Measurements from ENCODE around the gene KCNQ5. TPM values are rescaled to one million over a fixed set of nuclear protein-coding genes. Genes with fewer than 3 reads are reported as not detected.

The KCNQ5 gene
- polyA plus RNA-seq, 1 donor (not counting 4 experiments of a cell fraction or from before 2014, with no cell fraction given), result 3.4 TPM

- no peaks in the 10 kb centered on the region for H3K27me3 ChIP-seq (ENCODE audit: control insufficient read depth, extremely low read depth, insufficient read depth, low read length)
- H3K36me3 ChIP-seq (ENCODE audit: control insufficient read depth in 2 of 2, extremely low read depth in 1 of 2, insufficient read depth in 2 of 2, low read length in 2 of 2), result no peaks in the 10 kb centered on the region
- FAIRE-seq (no peak), DNase-seq (ENCODE audit: low read depth, low spot score) (no peak)
- H3K79me2 ChIP-seq (ENCODE audit: control insufficient read depth, insufficient read depth, low read length), result no peaks in the 10 kb centered on the region
- H3K4me3 ChIP-seq (ENCODE audit: control insufficient read depth in 2 of 3, extremely low read depth in 1 of 3, insufficient read depth in 2 of 3, low read depth in 1 of 3, low read length in 3 of 3), result no peak overlapping the region
- H3K27ac ChIP-seq (ENCODE audit: control insufficient read depth, insufficient read depth, low read length), result no peak overlapping the region
- H3K9me1 ChIP-seq (ENCODE audit: control insufficient read depth, extremely low read depth, insufficient read depth, low read length), result no peaks in the 10 kb centered on the region
- H2AFZ ChIP-seq (ENCODE audit: control insufficient read depth, low read length), result no peak overlapping the region
- TF ChIP-seq CTCF (optimal IDR thresholded peaks at IDR 0.05 in 1 of 3, IDR thresholded peaks at IDR 0.05 in 1 of 3, conservative IDR thresholded peaks at IDR 0.05 in 1 of 3; ENCODE audit: extremely low read depth in 1 of 3, insufficient read depth in 2 of 3, low read length in 3 of 3) (no peak), EZH2 (IDR thresholded peaks at IDR 0.05; ENCODE audit: low read length) (no peak)
- peaks cover 3% of the 10 kb centered on the region for H3K4me1 ChIP-seq (ENCODE audit: control insufficient read depth, extremely low read depth, insufficient read depth, low read length)
- no peaks in the 10 kb centered on the region for H3K9me3 ChIP-seq (ENCODE audit: control insufficient read depth, low read depth, low read length)
- no peaks in the 10 kb centered on the region for H4K20me1 ChIP-seq (ENCODE audit: control insufficient read depth, extremely low read depth, insufficient read depth, low read length)
- dilution Hi-C loops (cut with MboI; ENCODE audit: extremely low pct_ligation_motif_present, low sequenced_read_pairs), result no loop called here
- H3K4me2 ChIP-seq (ENCODE audit: control insufficient read depth, extremely low read depth, insufficient read depth, low read depth, low read length), result no peak overlapping the region
- H3K9ac ChIP-seq (ENCODE audit: control insufficient read depth, extremely low read depth, insufficient read depth, low read length), result no peak overlapping the region
These were observed 188.0 kb downstream of the KCNQ5 start for GRCh38 chr6:72809746-72810379.

GRCh38 chr6:72810571-72811280 lies 188.9 kb downstream of the KCNQ5 start:
- H3K9me1 ChIP-seq (ENCODE audit: control insufficient read depth, extremely low read depth, insufficient read depth, low read length), result no peaks in the 10 kb centered on the region
- H3K79me2 ChIP-seq (ENCODE audit: control insufficient read depth, insufficient read depth, low read length), result no peaks in the 10 kb centered on the region
- TF ChIP-seq EZH2 (IDR thresholded peaks at IDR 0.05; ENCODE audit: low read length) (no peak), CTCF (optimal IDR thresholded peaks at IDR 0.05 in 1 of 3, IDR thresholded peaks at IDR 0.05 in 1 of 3, conservative IDR thresholded peaks at IDR 0.05 in 1 of 3; ENCODE audit: extremely low read depth in 1 of 3, insufficient read depth in 2 of 3, low read length in 3 of 3) (no peak)
- H3K27me3 ChIP-seq (ENCODE audit: control insufficient read depth, extremely low read depth, insufficient read depth, low read length), result no peaks in the 10 kb centered on the region
- H3K4me3 ChIP-seq (ENCODE audit: control insufficient read depth in 2 of 3, extremely low read depth in 1 of 3, insufficient read depth in 2 of 3, low read depth in 1 of 3, low read length in 3 of 3), result no peak overlapping the region
- FAIRE-seq (no peak), DNase-seq (ENCODE audit: low read depth, low spot score) (no peak)
- no peak overlapping the region for H3K27ac ChIP-seq (ENCODE audit: control insufficient read depth, insufficient read depth, low read length)
- no peaks in the 10 kb centered on the region for H3K9me3 ChIP-seq (ENCODE audit: control insufficient read depth, low read depth, low read length)
- H3K4me1 ChIP-seq (ENCODE audit: control insufficient read depth, extremely low read depth, insufficient read depth, low read length), result peaks cover 3% of the 10 kb centered on the region
- no peaks in the 10 kb centered on the region for H3K36me3 ChIP-seq (ENCODE audit: control insufficient read depth in 2 of 2, extremely low read depth in 1 of 2, insufficient read depth in 2 of 2, low read length in 2 of 2)
- dilution Hi-C loops (cut with MboI; ENCODE audit: extremely low pct_ligation_motif_present, low sequenced_read_pairs), result no loop called here
- no peak overlapping the region for H2AFZ ChIP-seq (ENCODE audit: control insufficient read depth, low read length)
- H3K4me2 ChIP-seq (ENCODE audit: control insufficient read depth, extremely low read depth, insufficient read depth, low read depth, low read length), result no peak overlapping the region
- no peaks in the 10 kb centered on the region for H4K20me1 ChIP-seq (ENCODE audit: control insufficient read depth, extremely low read depth, insufficient read depth, low read length)
- H3K9ac ChIP-seq (ENCODE audit: control insufficient read depth, extremely low read depth, insufficient read depth, low read length), result no peak overlapping the region

All from keratinocyte (primary cell).